ENCODE data around the gene MLLT3. TPM values are rescaled to one million over a fixed set of nuclear protein-coding genes. Genes with fewer than 3 reads are reported as not detected.

MLLT3 gene
- total and polyA plus RNA-seq, 8 donors = 1.8 to 10.3 (median 4.2) TPM

GRCh38 chr9:20335668-20336332 lies 286.5 kb downstream of the MLLT3 start:
- no peaks in the 10 kb centered on the region for H3K27me3 ChIP-seq
- FAIRE-seq = no peak
- no peaks in the 10 kb centered on the region for H3K9me3 ChIP-seq
- no peaks in the 10 kb centered on the region for H3K36me3 ChIP-seq
- intact Hi-C loops (cut with DNase I) = no loop called here
- TF ChIP-seq CTCF (IDR thresholded peaks at IDR 0.05) = no peak
- no peak for ATAC-seq
- DNase-seq = no peak
- no peaks in the 10 kb centered on the region for H3K4me1 ChIP-seq
- H3K27ac ChIP-seq = no peak overlapping the region
- 79 to 87% methylated on average over 4 of the region's 4 CpGs for WGBS, 2 donors
- no peak overlapping the region for H3K4me3 ChIP-seq

GRCh38 chr9:20333991-20334390 lies 288.3 kb downstream of the MLLT3 start:
- Histone ChIP-seq H3K4me3 (no peak overlapping the region), H3K9me3 (no peaks in the 10 kb centered on the region), H3K27me3 (no peaks in the 10 kb centered on the region), H3K4me1 (no peaks in the 10 kb centered on the region), H3K27ac (no peak overlapping the region), H3K36me3 (no peaks in the 10 kb centered on the region)
- TF ChIP-seq CTCF (IDR thresholded peaks at IDR 0.05) = no peak
- ATAC-seq (no peak), DNase-seq (no peak), FAIRE-seq (no peak)
- intact Hi-C loops (cut with DNase I) = no loop called here
- 57 to 69% methylated on average over 5 of the region's 5 CpGs for WGBS, 2 donors

DNA sequence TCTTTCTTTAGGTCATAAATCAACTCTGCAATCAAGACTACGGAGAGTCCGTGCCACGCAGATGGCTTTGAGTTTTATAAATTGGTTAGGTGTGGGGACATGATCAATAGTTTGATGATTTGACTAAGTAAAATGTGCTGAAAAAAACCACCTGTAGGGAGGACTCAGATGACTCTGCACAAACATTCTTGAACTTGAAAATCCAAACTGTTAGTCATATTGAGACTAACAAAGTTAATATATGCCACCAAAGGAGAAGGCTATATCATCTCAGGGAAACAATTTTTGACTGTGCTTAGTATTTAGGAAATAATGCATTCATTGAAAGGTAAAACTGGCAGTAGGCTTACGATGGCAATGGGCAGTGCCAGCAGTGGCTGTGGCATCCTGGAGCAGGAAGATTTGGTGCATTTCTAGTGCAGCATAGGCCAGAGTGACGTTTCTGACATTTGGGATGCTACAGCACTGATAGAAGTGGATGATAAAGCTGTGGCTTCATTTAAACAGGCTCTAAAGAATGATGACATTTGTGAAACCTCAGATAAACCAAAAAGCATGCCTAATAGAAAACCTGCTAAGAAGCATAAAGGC lies 291.1 kb downstream of the MLLT3 start:
- no peak for DNase-seq
- 53 to 57% methylated on average over 5 of the region's 5 CpGs for WGBS, 2 donors
- Histone ChIP-seq H3K4me3 (no peak overlapping the region), H3K36me3 (no peaks in the 10 kb centered on the region), H3K4me1 (no peaks in the 10 kb centered on the region), H3K27ac (no peak overlapping the region), H3K9me3 (no peaks in the 10 kb centered on the region), H3K27me3 (no peaks in the 10 kb centered on the region)
- no peak for ATAC-seq
- no peak for TF ChIP-seq CTCF (IDR thresholded peaks at IDR 0.05)
- intact Hi-C loops (cut with DNase I) = no loop called here
- no peak for FAIRE-seq

DNA sequence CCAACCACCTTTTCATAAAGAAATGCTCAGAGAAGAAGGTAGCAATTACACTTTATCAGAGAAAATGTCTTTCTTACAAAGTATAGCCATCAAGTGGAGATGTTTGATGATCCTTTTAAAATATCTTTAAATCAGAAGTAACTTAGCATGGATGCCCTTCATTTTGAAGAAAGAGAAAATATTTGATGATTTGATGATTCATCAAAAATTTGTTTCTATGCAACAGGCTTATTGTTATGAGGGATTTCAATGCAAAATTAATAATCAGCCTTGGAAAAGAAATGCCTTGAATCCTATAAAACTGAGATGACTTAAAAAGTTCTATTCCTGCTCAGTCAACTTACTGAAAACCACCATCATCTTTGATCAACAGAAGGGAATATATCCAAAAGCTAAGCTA lies 291.6 kb downstream of the MLLT3 start:
- TF ChIP-seq CTCF (IDR thresholded peaks at IDR 0.05) = no peak
- Histone ChIP-seq H3K36me3 (no peaks in the 10 kb centered on the region), H3K27me3 (no peaks in the 10 kb centered on the region), H3K9me3 (no peaks in the 10 kb centered on the region), H3K27ac (no peak overlapping the region), H3K4me1 (no peaks in the 10 kb centered on the region), H3K4me3 (no peak overlapping the region)
- ATAC-seq = no peak
- no peak for FAIRE-seq
- intact Hi-C loops (cut with DNase I) = no loop called here
- no peak for DNase-seq

- 73 to 80% methylated on average over 2 of the region's 2 CpGs for whole genome bisulfite sequencing, 2 donors
- no peak overlapping the region for H3K27ac ChIP-seq
- TF ChIP-seq CTCF (IDR thresholded peaks at IDR 0.05) = no peak
- H3K4me1 ChIP-seq = no peaks in the 10 kb centered on the region
- H3K4me3 ChIP-seq = no peak overlapping the region
- H3K27me3 ChIP-seq = no peaks in the 10 kb centered on the region
- H3K36me3 ChIP-seq = no peaks in the 10 kb centered on the region
- no peaks in the 10 kb centered on the region for H3K9me3 ChIP-seq
- no peak for ATAC-seq
- FAIRE-seq = no peak
- intact Hi-C loops (cut with DNase I) = no loop called here
- no peak for DNase-seq
Measured at GRCh38 chr9:20326516-20326915, 295.8 kb downstream of the MLLT3 start.

Measured in pancreas (tissue), 10 donors.